Measurements from ENCODE around the gene ME2. TPM values are rescaled to one million over a fixed set of nuclear protein-coding genes. Genes with fewer than 3 reads are reported as not detected.
"Not testable (repeated sequence)": the region's sequence is repeated elsewhere in the genome, so short reads cannot be mapped to it uniquely, and the experiment has no call there.

ME2 gene
- total and polyA plus RNA-seq, 8 donors, result 16.6 to 100 (median 58.5) TPM

DNA sequence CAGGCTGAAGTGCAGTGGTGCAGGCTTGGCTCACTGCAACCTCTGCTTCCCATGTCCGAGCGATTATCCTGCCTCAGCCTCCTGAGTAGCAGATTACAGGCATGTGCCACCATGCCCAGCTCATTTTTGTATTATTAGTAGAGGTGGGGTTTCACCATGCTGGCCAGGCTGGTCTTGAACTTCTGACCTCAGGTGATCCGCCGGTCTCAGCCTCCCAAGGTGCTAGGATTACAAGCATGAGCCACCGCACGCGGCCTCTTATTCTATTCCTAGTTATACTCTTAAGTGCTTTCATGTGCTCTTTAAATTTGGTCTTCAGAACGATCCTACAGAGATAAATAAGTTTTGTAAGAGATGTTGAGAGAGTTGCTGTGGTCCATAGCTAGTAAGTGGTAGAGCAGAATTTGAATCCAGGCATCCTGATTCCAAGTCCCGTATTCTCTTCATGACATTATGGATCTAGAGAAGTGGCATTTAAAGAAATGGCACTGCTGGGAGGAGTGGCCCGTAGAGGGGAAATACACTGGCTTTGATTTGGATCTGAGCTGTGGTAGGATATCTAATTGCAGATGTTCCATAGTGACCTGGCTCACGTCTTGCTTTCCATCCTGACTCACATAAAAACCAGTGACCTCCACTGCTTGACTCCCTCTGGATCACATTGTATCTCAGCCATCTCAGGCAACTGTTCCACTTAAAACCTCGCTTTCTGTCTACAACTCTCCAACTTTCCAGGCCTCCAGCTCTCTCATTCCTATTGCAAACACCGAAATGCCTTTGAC is 22.8 kb upstream of the ME2 start:
- no peak for DNase-seq
- Histone ChIP-seq H3K27ac (no peak overlapping the region), H3K27me3 (no peaks in the 10 kb centered on the region), H3K36me3 (no peaks in the 10 kb centered on the region), H3K4me1 (peaks cover 5 to 22% (median 7%) of the 10 kb centered on the region in 4 donors), H3K9me3 (no peaks in the 10 kb centered on the region), H3K4me3 (no peak overlapping the region)
- intact Hi-C loops (cut with DNase I; ENCODE audit: low total_unique reads), result no loop called here
- WGBS, 5 donors, result 89 to 95% (median 93%) methylated on average over 13 of the region's 13 CpGs
- TF ChIP-seq POLR2AphosphoS5 (IDR thresholded peaks at IDR 0.05) (no peak), POLR2A (IDR thresholded peaks at IDR 0.05) (no peak), EP300 (IDR thresholded peaks at IDR 0.05) (no peak)
- TF ChIP-seq, protein P1, sequence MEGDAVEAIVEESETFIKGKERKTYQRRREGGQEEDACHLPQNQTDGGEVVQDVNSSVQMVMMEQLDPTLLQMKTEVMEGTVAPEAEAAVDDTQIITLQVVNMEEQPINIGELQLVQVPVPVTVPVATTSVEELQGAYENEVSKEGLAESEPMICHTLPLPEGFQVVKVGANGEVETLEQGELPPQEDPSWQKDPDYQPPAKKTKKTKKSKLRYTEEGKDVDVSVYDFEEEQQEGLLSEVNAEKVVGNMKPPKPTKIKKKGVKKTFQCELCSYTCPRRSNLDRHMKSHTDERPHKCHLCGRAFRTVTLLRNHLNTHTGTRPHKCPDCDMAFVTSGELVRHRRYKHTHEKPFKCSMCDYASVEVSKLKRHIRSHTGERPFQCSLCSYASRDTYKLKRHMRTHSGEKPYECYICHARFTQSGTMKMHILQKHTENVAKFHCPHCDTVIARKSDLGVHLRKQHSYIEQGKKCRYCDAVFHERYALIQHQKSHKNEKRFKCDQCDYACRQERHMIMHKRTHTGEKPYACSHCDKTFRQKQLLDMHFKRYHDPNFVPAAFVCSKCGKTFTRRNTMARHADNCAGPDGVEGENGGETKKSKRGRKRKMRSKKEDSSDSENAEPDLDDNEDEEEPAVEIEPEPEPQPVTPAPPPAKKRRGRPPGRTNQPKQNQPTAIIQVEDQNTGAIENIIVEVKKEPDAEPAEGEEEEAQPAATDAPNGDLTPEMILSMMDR (IDR thresholded peaks at IDR 0.05), result no peak

DNA sequence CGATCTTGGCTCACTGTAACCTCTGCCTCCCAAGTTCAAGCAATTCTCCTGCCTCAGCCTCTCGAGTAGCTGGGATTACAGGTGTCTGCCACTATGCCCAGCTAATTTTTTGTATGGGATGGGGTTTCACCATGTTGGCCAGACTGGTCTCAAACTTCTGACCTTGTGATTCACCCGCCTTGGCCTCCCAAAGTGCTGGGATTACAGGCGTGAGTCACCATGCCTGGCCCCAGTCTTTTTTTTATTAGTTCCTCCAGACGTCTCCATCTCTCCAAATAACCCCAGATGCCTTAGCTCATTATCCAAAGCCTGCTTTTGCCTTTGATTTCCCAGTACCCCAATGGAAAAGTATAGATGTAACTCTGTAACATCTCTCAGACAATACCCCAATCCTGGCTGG is 21.8 kb upstream of the ME2 start:
- H3K27ac ChIP-seq; H3K36me3 ChIP-seq; H3K27me3 ChIP-seq; intact Hi-C loops (cut with DNase I; ENCODE audit: low total_unique reads); H3K4me3 ChIP-seq; DNase-seq; H3K9me3 ChIP-seq: not testable (repeated sequence)
- H3K4me1 ChIP-seq, result peaks cover 5 to 27% (median 7%) of the 10 kb centered on the region in 4 donors
- WGBS, 5 donors, result 59 to 90% (median 68%) methylated on average over 5 of the region's 5 CpGs

DNA sequence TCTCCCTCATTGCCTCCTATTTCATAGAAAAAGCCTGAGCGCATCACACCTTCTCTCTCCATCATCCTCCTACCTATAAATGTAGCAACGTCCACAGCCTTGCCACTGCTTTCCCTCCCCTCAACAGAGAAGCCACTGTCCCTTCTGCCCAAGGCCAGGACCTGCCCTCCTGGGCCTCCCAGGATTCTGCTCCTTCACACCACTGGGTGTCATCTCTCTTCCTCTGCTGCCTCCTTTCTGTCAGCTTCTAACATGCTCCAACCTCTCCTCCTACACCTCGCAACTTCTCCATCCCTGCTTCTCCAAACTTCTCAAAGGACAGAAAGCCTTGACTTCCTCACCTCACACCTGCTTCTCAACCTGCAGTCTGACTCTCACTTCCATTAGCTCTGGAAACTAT is 21.2 kb upstream of the ME2 start:
- no peaks in the 10 kb centered on the region for H3K9me3 ChIP-seq
- no peaks in the 10 kb centered on the region for H3K36me3 ChIP-seq
- H3K4me3 ChIP-seq, result no peak overlapping the region
- intact Hi-C loops (cut with DNase I; ENCODE audit: low total_unique reads), result no loop called here
- H3K27me3 ChIP-seq, result no peaks in the 10 kb centered on the region
- no peak for DNase-seq
- 89 to 95% (median 90%) methylated on average over 3 of the region's 3 CpGs for WGBS, 5 donors
- H3K27ac ChIP-seq, result no peak overlapping the region
- TF ChIP-seq, protein P1 (IDR thresholded peaks at IDR 0.05), result no peak
- TF ChIP-seq POLR2AphosphoS5 (IDR thresholded peaks at IDR 0.05) (no peak), POLR2A (IDR thresholded peaks at IDR 0.05) (no peak), EP300 (IDR thresholded peaks at IDR 0.05) (no peak)
- H3K4me1 ChIP-seq, result peaks cover 5 to 27% (median 7%) of the 10 kb centered on the region in 4 donors

DNA sequence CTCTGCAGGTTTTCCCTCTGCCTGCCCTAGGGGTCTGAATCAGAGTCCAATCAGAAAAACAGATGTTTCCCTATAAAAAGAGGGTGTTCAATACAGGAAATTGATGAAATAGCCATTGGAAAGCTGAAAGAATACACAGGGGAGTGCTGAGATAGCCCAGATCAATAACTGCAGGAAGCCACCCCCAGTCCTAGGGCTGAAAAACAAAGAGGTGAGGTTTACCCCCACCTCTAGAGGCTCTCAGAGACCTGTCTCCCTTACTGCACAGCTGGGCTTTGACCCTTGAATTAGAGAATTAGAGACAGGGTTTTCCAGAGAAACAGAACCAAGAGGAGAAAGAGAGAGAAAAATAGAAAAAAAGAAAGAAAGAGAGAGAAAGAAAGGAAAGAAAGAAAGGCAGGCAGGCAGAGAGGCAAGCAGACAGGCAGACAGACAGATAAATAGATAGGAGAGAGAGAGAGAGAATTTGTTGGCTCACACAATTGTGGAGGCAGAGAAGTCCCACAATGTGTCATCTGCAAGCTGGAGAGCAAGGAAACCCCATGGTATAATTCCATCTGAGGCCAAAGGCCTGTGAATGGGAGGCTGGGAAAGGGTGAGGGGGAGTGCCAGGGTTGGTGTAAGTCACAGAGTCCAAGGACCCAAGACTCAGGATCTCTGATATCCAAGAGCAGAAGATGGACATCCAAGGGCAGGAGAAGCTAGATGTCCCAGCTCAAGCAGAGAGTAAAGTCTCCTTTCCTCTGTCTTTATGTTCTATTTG is 18.9 kb upstream of the ME2 start:
- TF ChIP-seq POLR2AphosphoS5 (IDR thresholded peaks at IDR 0.05), result no peak
- no peak for TF ChIP-seq POLR2A (IDR thresholded peaks at IDR 0.05)
- no peaks in the 10 kb centered on the region for H3K9me3 ChIP-seq
- intact Hi-C loops (cut with DNase I; ENCODE audit: low total_unique reads), result no loop called here
- H3K27ac ChIP-seq, result no peak overlapping the region
- H3K4me3 ChIP-seq, result no peak overlapping the region
- H3K27me3 ChIP-seq, result no peaks in the 10 kb centered on the region
- H3K36me3 ChIP-seq, result no peaks in the 10 kb centered on the region
- no peak for DNase-seq
- peaks cover 0 to 17% (median 4%) of the 10 kb centered on the region in 4 donors for H3K4me1 ChIP-seq

DNA sequence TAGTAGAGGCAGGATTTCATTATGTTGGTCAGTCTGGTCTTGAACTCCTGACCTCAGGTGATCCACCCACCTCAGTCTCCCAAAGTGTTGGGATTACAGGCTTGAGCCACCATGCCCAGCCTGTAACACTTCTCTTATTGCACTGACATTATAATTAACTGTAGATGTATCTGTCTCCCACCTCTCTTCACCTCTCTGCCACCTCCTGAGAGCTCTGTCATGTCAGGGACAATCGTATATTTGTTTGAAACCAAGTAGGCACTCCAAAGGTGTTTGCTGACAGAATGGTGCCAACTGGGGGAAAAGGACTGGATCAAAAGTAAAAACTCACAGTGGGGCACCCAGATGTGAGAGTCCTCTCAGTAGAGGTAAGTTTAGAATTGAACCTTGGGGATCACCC is 17.3 kb upstream of the ME2 start:
- Histone ChIP-seq H3K4me1 (peaks cover 0 to 15% (median 4%) of the 10 kb centered on the region in 4 donors), H3K4me3 (no peak overlapping the region), H3K27me3 (no peaks in the 10 kb centered on the region), H3K27ac (no peak overlapping the region), H3K9me3 (no peaks in the 10 kb centered on the region), H3K36me3 (no peaks in the 10 kb centered on the region)
- WGBS, 5 donors, result 76 to 93% (median 86%) methylated on average over 1 of the region's 1 CpG
- no peak for DNase-seq
- no peak for TF ChIP-seq POLR2A (IDR thresholded peaks at IDR 0.05)
- no peak for TF ChIP-seq POLR2AphosphoS5 (IDR thresholded peaks at IDR 0.05)
- TF ChIP-seq, protein P1 (IDR thresholded peaks at IDR 0.05), result no peak
- intact Hi-C loops (cut with DNase I; ENCODE audit: low total_unique reads), result no loop called here

Data from stomach (tissue), 9 donors.